Choroid plexus epithelial cell (primary cell): ENCODE measurements around the gene PCDHGA2.
"Not testable (repeated sequence)": the region's sequence is repeated elsewhere in the genome, so short reads cannot be mapped to it uniquely, and the experiment has no call there.

ENCODE experiments used
- DNase-seq: peaks from one replicate; pipeline ENCODE4 v3.0.0-alpha.2; 2010; ENCODE audit warnings: low read depth
- H3K4me3 ChIP-seq: 2 replicates; pipeline ENCODE4 v1.5.1; 2011; ENCODE audit warnings: low read depth, mild to moderate bottlenecking, control low read depth, low read length, moderate library complexity
- CTCF ChIP-seq: conservative IDR thresholded peaks from 2 replicates; pipeline ENCODE4 v1.5.1; 2011; ENCODE audit warnings: low read depth, mild to moderate bottlenecking, control low read depth, inconsistent platforms, low read length, moderate library complexity

The PCDHGA2 gene

GRCh38 chr5:141319699-141320098 lies 18.9 kb upstream of the PCDHGA2 start:
- TF ChIP-seq CTCF = no peak
- DNase-seq = no peak
- H3K4me3 ChIP-seq = peak overlapping the region; percentile 84

GRCh38 chr5:141320225-141321169 lies 18.1 kb upstream of the PCDHGA2 start, which contains the start of gene TAF7:
Gene TAF7 (minus strand): TSS chr5:141320784. CDS start chr5:141320044, 740 bp downstream.
- DNase-seq = peak; percentile 97
- TF ChIP-seq CTCF = peak; percentile 90
- H3K4me3 ChIP-seq = peak within 1 kb of the TSS; percentile 84

- no peak overlapping the region for H3K4me3 ChIP-seq
- no peak for DNase-seq
- TF ChIP-seq CTCF = no peak
Observed at GRCh38 chr5:141322261-141322660, 16.3 kb upstream of the PCDHGA2 start.

GRCh38 chr5:141326088-141326854 lies 12.3 kb upstream of the PCDHGA2 start:
- TF ChIP-seq CTCF = peak; percentile 82
- peak overlapping the region; percentile 59 for H3K4me3 ChIP-seq
- peak; percentile 79 for DNase-seq

GRCh38 chr5:141328231-141328630 lies 10.3 kb upstream of the PCDHGA2 start:
- no peak for DNase-seq
- TF ChIP-seq CTCF = no peak
- H3K4me3 ChIP-seq = no peak overlapping the region

GRCh38 chr5:141330299-141331080 lies 8.1 kb upstream of the PCDHGA2 start, which contains the start of gene PCDHGA1:
Gene PCDHGA1 (plus strand): TSS chr5:141330514.
- DNase-seq = peak; percentile 67
- H3K4me3 ChIP-seq = peak within 1 kb of the TSS; percentile 22
- peak; percentile 53 for TF ChIP-seq CTCF

- H3K4me3 ChIP-seq, DNase-seq: not testable (repeated sequence)
Observed at GRCh38 chr5:141332571-141332970, 6.0 kb upstream of the PCDHGA2 start.

GRCh38 chr5:141340781-141341354 lies 2.3 kb downstream of the PCDHGA2 start:
- not testable (repeated sequence) for H3K4me3 ChIP-seq, DNase-seq
